GM13977 (cell line): ENCODE measurements around the gene CREB5.

Source experiments
- DNase-seq: peaks from one replicate; pipeline ENCODE4 v3.0.0; 2012; ENCODE audit warnings: low spot score
- in situ Hi-C: fragments of 300-500 bp; cut with MboI; formaldehyde crosslinking; loops from one replicate; pipeline ENCODE4 v1.12.0; 2022; ENCODE audit warnings: low sequenced_read_pairs, low pct_unique_long_range_greater_than_20kb, mixed read lengths, inconsistent platforms; ENCODE audit not compliant: unreplicated experiment
- TF ChIP-seq, protein P1 (sequence below): IDR thresholded peaks from 2 replicates; pipeline ENCODE4 v1.5.1; 2012; ENCODE audit warnings: mild to moderate bottlenecking, control low read depth; ENCODE audit not compliant: insufficient read depth; ENCODE audit errors: extremely low read depth, missing control alignments

The CREB5 gene

GRCh38 chr7:28754447-28754846, 342.1 kb downstream of the CREB5 start:
- TF ChIP-seq, protein P1, sequence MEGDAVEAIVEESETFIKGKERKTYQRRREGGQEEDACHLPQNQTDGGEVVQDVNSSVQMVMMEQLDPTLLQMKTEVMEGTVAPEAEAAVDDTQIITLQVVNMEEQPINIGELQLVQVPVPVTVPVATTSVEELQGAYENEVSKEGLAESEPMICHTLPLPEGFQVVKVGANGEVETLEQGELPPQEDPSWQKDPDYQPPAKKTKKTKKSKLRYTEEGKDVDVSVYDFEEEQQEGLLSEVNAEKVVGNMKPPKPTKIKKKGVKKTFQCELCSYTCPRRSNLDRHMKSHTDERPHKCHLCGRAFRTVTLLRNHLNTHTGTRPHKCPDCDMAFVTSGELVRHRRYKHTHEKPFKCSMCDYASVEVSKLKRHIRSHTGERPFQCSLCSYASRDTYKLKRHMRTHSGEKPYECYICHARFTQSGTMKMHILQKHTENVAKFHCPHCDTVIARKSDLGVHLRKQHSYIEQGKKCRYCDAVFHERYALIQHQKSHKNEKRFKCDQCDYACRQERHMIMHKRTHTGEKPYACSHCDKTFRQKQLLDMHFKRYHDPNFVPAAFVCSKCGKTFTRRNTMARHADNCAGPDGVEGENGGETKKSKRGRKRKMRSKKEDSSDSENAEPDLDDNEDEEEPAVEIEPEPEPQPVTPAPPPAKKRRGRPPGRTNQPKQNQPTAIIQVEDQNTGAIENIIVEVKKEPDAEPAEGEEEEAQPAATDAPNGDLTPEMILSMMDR, result no peak
- no peak for DNase-seq
- in situ Hi-C loops, result no loop called here

GRCh38 chr7:28755255-28755654, 342.9 kb downstream of the CREB5 start:
- in situ Hi-C loops, result no loop called here
- TF ChIP-seq, protein P1, result no peak
- no peak for DNase-seq

GRCh38 chr7:28758186-28758585, 345.9 kb downstream of the CREB5 start:
- no peak for DNase-seq
- TF ChIP-seq, protein P1, result no peak
- in situ Hi-C loops, result no loop called here

DNA sequence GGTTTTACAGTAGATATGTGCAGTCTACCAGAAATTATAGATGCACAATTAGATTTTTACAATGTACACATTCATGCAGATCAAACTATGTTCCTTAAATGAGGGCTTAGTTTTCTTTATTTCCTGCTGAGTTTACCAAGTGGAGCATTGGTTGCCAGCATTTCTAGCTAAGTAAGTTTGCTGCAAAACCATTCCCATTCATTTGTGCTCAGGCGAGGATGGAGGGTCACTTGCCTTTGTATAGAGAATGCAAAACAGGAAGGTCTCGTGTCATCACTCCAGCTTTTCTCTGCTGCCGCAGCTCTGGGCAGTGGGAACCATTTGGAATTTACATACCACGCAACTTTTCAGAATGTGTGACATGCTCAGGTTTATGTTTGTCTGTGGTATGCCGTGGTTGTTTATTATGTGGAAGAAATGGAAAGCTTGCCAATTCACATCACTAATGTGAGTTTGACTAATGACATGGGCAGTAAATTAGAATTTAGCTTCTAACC, 347.2 kb downstream of the CREB5 start:
- no peak for DNase-seq
- in situ Hi-C loops, result no loop called here
- TF ChIP-seq, protein P1, result no peak

- DNase-seq, result no peak
- TF ChIP-seq, protein P1, result no peak
- in situ Hi-C loops, result no loop called here
Measured at GRCh38 chr7:28761505-28761904, 349.2 kb downstream of the CREB5 start.

- TF ChIP-seq, protein P1, result no peak
- in situ Hi-C loops, result no loop called here
- no peak for DNase-seq
Measured at GRCh38 chr7:28762651-28763050, 350.3 kb downstream of the CREB5 start.

- in situ Hi-C loops, result no loop called here
- TF ChIP-seq, protein P1, result no peak
- no peak for DNase-seq
Measured at GRCh38 chr7:28766359-28766758, 354.0 kb downstream of the CREB5 start.
